ENCODE data around the gene IDH3A.
"Not testable (repeated sequence)": the region's sequence is repeated elsewhere in the genome, so short reads cannot be mapped to it uniquely, and the experiment has no call there.

IDH3A gene

DNA sequence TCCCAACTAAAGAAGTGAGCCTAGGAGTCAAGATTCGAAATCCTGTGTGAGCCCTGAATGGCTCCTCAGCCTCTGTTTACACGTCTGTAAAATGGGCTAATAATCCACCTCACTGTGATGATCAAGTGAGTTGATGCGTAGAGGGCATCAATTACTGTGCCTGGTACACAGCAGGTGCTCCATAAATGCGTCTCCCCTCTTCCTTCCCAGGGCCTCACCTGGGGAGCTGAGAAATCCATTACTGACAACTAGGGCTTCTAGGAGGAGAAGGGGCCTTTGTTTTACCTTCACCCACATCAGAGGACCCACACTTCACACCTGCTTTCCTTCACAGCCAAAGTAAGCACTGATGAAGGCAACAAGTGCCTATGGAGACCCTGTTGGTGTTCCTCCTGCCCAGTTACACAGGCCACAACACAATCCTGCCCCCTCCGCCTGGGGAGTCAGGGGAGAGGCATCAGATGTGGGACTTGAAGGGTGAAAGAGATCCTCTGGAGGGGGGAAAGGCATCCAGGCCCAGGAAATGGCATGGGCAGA is 19.3 kb upstream of the IDH3A start:
- DNase-seq, result no peak

- no peak for DNase-seq
These were observed 18.5 kb upstream of the IDH3A start for GRCh38 chr15:78130466-78131294.

GRCh38 chr15:78131295-78132061 is 17.7 kb upstream of the IDH3A start, which contains the start of gene CIB2:
TSS of gene CIB2 (minus strand) at chr15:78131445. CDS start at chr15:78131215, 230 bp downstream.
- DNase-seq, result peak; percentile 82

- no peak for DNase-seq
These were observed 15.4 kb upstream of the IDH3A start for GRCh38 chr15:78133801-78134200.

DNA sequence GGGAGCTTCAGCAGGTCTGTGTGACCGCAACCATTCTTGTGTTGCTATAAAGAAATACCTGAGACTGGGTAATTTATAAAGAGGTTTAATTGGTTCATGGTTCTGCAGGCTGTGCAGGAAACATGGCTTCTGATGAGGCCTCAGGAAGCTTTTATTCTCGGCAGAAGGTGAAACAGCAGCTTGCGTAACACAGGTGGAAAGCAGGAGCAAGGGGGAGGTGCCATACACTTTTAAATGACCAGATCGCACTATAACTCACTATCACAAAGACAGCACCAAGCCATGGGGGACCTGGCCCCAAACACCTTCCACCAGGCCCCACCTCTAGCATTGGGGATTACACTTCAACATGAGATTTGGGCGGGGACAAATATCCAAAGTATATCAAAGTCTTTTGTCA is 9.6 kb upstream of the IDH3A start:
- DNase-seq, result no peak

GRCh38 chr15:78140292-78140691 is 8.9 kb upstream of the IDH3A start:
- DNase-seq, result no peak

GRCh38 chr15:78142332-78142731 is 6.8 kb upstream of the IDH3A start:
- DNase-seq, result no peak

GRCh38 chr15:78146425-78147154 is 2.6 kb upstream of the IDH3A start:
- DNase-seq, result no peak

DNA sequence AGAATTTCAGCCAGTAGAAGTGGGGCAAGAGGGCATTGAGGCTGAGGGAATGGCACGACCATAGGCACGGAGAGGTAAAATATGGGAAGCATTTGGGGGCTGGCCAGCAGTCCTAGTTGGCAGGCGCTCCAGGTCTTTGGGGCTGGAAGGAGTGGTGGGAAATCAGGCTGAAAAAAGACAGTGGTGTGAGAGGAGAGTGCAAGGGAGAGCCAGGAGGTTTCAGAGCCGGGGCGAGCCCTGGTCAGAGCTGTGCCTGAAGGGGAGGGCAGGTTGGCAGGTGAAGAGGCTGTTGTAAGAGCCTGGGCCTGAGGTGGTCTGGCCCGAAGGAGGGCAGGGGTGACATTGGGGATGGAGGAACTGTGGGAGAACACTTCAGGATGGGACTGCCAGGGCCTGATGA is 1.6 kb upstream of the IDH3A start:
- DNase-seq, result no peak

GRCh38 chr15:78148392-78149067 is 632 bp upstream of the IDH3A start:
- no peak for DNase-seq

DNA sequence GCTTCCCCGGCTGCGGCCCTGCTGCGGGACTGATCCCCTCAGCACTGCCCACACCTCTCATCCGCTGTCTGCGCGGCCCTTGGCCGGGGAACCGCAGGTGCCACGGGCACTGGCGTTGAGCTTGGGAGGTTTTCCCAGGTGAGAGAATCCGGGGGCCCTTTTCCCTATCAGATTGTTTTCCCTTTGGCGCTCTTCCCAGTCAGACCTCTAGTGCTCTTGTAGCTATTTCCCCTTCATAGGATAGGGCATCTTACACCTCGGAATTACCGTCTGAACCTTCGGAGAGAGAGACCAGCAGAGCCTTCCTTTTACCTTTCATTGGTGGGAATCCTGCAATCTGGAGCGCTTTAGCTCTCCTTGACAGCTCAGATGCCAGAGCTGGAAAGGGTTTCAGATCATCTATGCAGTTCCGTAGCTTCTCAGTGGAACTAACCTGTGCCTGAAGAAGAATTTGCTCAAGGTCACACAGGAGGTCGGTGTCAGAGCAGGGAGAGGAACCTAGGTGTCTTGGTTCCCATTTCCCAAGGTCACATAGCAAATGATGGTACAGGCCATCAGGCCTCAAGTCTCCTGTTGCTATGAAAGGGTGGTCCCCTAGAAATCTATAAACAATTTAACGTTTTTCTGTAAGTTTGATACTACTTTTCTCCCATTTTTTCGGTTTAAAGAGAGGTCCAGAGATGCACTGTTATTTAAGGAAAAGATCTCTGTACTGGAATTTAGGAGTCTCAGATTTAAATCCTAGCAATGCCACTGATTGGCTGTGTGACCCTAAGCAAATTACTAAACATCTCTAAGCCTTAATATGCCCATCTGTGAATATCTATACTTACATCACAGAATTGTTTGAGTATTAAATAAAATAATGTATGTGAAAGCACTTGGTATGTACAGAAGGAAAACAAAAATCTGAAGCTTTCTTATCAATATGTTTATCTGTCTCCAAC is 916 bp downstream of the IDH3A start:
- no peak for DNase-seq

DNA sequence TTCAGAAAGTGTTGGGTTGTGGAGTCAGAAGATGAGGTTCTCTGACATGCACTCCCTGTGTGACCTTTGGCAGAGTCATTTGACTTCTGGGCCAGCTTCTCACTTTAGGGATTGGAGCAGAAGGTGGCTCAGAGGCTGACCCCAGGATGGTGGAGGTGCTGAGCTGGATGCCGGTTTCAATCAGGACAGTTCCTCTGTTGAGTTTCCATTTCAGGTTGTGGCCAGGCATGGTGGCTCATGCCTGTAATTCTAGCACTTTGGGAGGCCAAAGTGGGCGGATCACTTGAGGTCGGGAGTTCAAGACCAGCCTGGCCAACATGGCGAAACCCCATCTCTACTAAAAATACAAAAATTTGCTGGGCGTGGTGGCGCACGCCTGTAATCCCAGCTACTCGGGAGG is 1.9 kb downstream of the IDH3A start:
- DNase-seq, result not testable (repeated sequence)

- DNase-seq, result no peak
These were observed 5.8 kb downstream of the IDH3A start for GRCh38 chr15:78154955-78155354.

GRCh38 chr15:78155355-78155939 is 6.3 kb downstream of the IDH3A start:
- no peak for DNase-seq

GRCh38 chr15:78156653-78157052 is 7.5 kb downstream of the IDH3A start:
- no peak for DNase-seq

DNA sequence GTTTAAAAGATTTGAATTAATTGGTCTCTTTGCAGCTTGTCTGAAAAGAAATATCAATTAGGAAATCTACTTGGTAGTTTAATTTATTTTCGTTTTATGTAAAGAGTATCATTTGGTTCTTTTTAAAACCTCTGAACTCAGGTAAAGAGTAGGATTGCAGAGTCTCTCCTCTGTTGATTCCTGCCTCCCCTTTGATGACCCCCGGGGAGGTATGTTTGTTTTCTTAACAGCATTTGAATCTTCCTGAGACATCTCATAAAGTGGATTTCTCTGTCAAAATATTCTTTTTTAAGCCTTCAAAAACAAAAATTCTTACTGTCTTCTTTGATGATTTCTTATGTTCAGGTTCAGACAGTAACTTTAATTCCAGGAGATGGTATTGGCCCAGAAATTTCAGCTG is 8.0 kb downstream of the IDH3A start:
- DNase-seq, result no peak

- no peak for DNase-seq
These were observed 10.2 kb downstream of the IDH3A start for GRCh38 chr15:78159395-78159794.

DNA sequence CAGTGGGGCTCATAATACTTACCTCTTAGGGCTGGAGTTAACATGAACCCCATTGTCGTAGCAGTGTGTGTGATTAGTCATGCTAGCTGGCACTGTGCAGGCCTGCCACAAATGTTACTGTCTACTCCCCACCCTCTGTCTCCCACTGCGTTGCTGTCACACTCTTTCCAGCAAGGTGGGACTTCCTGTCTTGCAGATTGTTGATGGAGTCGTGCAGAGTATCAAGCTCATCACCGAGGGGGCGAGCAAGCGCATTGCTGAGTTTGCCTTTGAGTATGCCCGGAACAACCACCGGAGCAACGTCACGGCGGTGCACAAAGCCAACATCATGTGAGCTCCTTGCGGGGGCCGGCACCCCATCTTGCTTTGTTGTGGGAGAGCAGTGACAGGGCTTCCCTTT is 12.9 kb downstream of the IDH3A start:
- peak; percentile 35 for DNase-seq

GRCh38 chr15:78164010-78164409 is 14.8 kb downstream of the IDH3A start:
- DNase-seq, result no peak

DNA sequence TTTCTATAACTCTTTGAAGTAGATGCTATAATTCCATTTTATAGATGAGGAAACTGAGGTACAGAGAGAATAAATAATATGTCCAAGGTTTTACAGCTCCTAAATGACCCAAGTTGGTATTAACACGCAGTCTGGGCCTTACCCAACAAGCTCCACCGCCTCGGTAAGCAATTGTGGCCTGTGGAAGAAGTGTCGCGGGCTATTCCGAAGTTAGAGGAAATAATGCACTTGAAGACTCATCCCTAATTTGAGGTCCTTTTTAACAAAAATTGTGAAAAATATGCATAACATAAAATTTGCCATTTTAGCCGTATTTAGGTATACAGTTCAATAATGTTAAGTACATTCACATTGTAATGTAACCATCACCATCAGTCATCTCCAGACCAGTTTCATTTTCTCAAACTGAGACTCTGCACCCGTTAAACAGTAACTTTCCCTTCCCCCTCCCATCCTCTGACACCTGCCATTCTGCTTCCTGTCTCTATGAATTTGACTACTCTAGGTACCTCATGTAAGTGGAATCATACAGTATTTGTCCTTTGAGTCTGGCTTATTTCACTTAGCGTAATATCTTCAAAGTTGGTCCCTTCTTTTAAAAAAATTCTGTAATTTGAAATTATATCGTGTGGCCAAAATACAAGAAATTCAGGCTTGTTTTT is 18.2 kb downstream of the IDH3A start:
- peak; percentile 52 for DNase-seq
